Measurements from ENCODE around the gene TLNRD1. TPM values are rescaled to one million over a fixed set of nuclear protein-coding genes. Genes with fewer than 3 reads are reported as not detected.

The TLNRD1 gene
- total RNA-seq, 1 experiment from 2014 or later, result 22.5 TPM

DNA sequence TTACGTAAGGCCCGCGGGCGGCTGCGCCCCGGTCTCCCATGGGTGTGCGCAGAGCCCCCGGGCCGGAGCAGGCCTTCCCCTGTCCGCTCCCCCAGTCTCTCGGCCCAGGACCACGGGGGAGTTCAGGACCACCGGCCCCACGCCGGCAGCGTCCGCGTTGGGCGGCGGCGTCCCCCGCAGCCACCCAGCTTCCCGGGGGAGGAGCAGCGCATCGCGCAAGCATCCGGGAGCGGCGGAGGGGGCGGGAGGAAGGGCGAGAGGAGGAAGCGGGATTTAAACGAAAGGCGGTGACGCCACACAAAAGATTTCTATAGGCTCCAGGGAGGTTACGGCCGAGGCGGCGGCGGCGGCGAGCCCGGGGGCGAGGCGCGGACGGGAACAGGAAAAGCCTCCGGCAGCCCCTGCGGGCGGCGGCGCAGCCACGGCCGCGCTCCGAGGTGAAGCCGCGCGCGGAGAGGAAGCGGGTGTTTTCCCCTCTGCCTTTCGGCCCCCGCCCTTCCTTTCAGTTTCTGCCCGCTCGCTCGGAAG lies at the start of gene TLNRD1 (continued):
- TF ChIP-seq, protein P1, sequence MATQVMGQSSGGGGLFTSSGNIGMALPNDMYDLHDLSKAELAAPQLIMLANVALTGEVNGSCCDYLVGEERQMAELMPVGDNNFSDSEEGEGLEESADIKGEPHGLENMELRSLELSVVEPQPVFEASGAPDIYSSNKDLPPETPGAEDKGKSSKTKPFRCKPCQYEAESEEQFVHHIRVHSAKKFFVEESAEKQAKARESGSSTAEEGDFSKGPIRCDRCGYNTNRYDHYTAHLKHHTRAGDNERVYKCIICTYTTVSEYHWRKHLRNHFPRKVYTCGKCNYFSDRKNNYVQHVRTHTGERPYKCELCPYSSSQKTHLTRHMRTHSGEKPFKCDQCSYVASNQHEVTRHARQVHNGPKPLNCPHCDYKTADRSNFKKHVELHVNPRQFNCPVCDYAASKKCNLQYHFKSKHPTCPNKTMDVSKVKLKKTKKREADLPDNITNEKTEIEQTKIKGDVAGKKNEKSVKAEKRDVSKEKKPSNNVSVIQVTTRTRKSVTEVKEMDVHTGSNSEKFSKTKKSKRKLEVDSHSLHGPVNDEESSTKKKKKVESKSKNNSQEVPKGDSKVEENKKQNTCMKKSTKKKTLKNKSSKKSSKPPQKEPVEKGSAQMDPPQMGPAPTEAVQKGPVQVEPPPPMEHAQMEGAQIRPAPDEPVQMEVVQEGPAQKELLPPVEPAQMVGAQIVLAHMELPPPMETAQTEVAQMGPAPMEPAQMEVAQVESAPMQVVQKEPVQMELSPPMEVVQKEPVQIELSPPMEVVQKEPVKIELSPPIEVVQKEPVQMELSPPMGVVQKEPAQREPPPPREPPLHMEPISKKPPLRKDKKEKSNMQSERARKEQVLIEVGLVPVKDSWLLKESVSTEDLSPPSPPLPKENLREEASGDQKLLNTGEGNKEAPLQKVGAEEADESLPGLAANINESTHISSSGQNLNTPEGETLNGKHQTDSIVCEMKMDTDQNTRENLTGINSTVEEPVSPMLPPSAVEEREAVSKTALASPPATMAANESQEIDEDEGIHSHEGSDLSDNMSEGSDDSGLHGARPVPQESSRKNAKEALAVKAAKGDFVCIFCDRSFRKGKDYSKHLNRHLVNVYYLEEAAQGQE (IDR thresholded peaks at IDR 0.05; ENCODE audit: low read depth), result no peak
- no peak for TF ChIP-seq EZH2 (IDR thresholded peaks at IDR 0.05)

DNA sequence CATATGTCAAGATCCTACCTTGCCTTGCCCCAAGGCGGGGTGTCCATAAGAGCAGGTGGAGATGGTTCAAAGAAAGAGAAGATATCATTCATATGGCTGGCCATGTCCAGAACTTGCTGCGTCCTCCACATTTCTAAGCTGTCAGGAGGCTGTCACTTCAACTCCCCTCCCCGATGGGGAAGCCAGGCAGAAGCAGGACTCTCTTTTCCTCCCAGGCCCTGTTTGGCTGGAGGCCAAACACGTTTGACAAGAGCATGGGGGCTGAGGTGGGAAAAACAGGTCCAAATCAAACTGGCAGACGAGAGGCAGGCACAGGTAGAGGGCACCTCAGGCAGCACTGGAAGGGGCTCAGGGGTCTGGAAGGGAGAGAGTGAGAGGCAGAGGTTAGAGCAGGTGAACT lies 48.8 kb upstream of the TLNRD1 start:
- DNase-seq (ENCODE audit: low read depth, low spot score) (no peak), ATAC-seq (no peak)
- intact Hi-C loops (cut with micrococcal nuclease), result no loop called here
- no peak overlapping the region for H3K27ac ChIP-seq (ENCODE audit: low read depth, low read length)
- no TSS peak for BruUV-seq (replicated peaks)
- POLR2A ChIA-PET, result no interaction called here
- no peaks in the 10 kb centered on the region for H3K27me3 ChIP-seq (ENCODE audit: insufficient read depth, low read length)
- no peak overlapping the region for H3K9ac ChIP-seq (ENCODE audit: low read length)
- CTCF ChIA-PET, result interaction anchor here (0.6 kb wide), 1 partner anchor 173 kb away, joined by 3 read pairs; the partner anchor contains the start of gene CEMIP
- H3K4me1 ChIP-seq (ENCODE audit: control insufficient read depth in 1 of 2, insufficient read depth in 2 of 2, low read length in 2 of 2), result peaks cover 28 to 33% of the 10 kb centered on the region in 2 experiments
- peaks cover 5% of the 10 kb centered on the region in 2 experiments; a peak in 2 of 4 replicates for H3K36me3 ChIP-seq (ENCODE audit: control insufficient read depth in 1 of 2, insufficient read depth in 2 of 2, low read length in 2 of 2)
- H4K20me1 ChIP-seq (ENCODE audit: insufficient read depth), result no peaks in the 10 kb centered on the region
- no peaks in the 10 kb centered on the region for H3K79me2 ChIP-seq (ENCODE audit: insufficient read depth, low read length)
- no peak overlapping the region for H3K4me3 ChIP-seq (replicated peaks in 1 of 2; ENCODE audit: low read depth in 1 of 2, low read length in 2 of 2)
- TF ChIP-seq, protein P2, sequence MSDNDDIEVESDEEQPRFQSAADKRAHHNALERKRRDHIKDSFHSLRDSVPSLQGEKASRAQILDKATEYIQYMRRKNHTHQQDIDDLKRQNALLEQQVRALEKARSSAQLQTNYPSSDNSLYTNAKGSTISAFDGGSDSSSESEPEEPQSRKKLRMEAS (IDR thresholded peaks at IDR 0.05), result no peak
- TF ChIP-seq, protein P3, sequence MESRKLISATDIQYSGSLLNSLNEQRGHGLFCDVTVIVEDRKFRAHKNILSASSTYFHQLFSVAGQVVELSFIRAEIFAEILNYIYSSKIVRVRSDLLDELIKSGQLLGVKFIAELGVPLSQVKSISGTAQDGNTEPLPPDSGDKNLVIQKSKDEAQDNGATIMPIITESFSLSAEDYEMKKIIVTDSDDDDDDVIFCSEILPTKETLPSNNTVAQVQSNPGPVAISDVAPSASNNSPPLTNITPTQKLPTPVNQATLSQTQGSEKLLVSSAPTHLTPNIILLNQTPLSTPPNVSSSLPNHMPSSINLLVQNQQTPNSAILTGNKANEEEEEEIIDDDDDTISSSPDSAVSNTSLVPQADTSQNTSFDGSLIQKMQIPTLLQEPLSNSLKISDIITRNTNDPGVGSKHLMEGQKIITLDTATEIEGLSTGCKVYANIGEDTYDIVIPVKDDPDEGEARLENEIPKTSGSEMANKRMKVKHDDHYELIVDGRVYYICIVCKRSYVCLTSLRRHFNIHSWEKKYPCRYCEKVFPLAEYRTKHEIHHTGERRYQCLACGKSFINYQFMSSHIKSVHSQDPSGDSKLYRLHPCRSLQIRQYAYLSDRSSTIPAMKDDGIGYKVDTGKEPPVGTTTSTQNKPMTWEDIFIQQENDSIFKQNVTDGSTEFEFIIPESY (IDR thresholded peaks at IDR 0.05; ENCODE audit: extremely low read depth, insufficient replicate concordance, low read length), result no peak
- TF ChIP-seq RAD21 (IDR thresholded peaks at IDR 0.05; ENCODE audit: low read depth) (no peak), POLR2A (IDR thresholded peaks at IDR 0.05; ENCODE audit: borderline replicate concordance, extremely low read depth, insufficient read depth, insufficient read length) (no peak), ZFX (IDR thresholded peaks at IDR 0.05) (no peak)
- H2AFZ ChIP-seq (ENCODE audit: low read depth, low read length, poor library complexity, severe bottlenecking), result no peak overlapping the region
- H3K9me2 ChIP-seq (ENCODE audit: insufficient read depth), result no peaks in the 10 kb centered on the region
- H3K9me3 ChIP-seq (ENCODE audit: control insufficient read depth in 1 of 2, insufficient read depth in 1 of 2, low read depth in 1 of 2, low read length in 2 of 2), result no peaks in the 10 kb centered on the region
- RAD21 ChIA-PET (ENCODE audit: low non-redundant PET in 1 of 2, low total read pairs in 2 of 2, uncharacterized antibody in 2 of 2, unreplicated experiment in 2 of 2), result no interaction called here
- no peak overlapping the region for H3K4me2 ChIP-seq (ENCODE audit: low read length)

All from HCT116 (cell line).